ENCODE results near the gene ZXDC. TPM values are rescaled to one million over a fixed set of nuclear protein-coding genes. Genes with fewer than 3 reads are reported as not detected.

ZXDC gene
- total RNA-seq, 1 experiment from 2014 or later: 55.4 TPM

- Histone ChIP-seq H3K4me1 (replicated peaks; ENCODE audit: insufficient read depth) (no peaks in the 10 kb centered on the region), H3K36me3 (ENCODE audit: low read depth) (no peaks in the 10 kb centered on the region), H3K9me3 (ENCODE audit: insufficient read depth, low read depth) (no peaks in the 10 kb centered on the region), H3K4me2 (no peak overlapping the region), H2AFZ (no peak overlapping the region), H3K4me3 (no peak overlapping the region), H4K20me1 (ENCODE audit: insufficient read depth) (no peaks in the 10 kb centered on the region), H3F3A (ENCODE audit: insufficient read depth, low read depth) (no peaks in the 10 kb centered on the region), H3K27me3 (ENCODE audit: insufficient read depth, low read depth) (no peaks in the 10 kb centered on the region), H3K9me2 (ENCODE audit: insufficient read depth) (no peaks in the 10 kb centered on the region), H3K27ac (no peak overlapping the region), H3K79me2 (ENCODE audit: low read depth) (no peaks in the 10 kb centered on the region)
- intact Hi-C loops (cut with micrococcal nuclease; ENCODE audit: unreplicated experiment): no loop called here
- no peak for DNase-seq
- BruUV-seq (replicated peaks): no TSS peak
- TF ChIP-seq CTCF (conservative IDR thresholded peaks at IDR 0.05): no peak
- no peak for TF ChIP-seq EZH2 (IDR thresholded peaks at IDR 0.05; ENCODE audit: low read depth)
- ChIA-PET CTCF (interaction anchor here (0.5 to 0.6 kb wide), 2 partner anchors 858 to 1115 kb away, joined by 3 to 10 read pairs; no protein-coding TSS in a partner anchor), POLR2A (ENCODE audit: unreplicated experiment) (no interaction called here)
Observed at GRCh38 chr3:126433105-126433430, 42.6 kb downstream of the ZXDC start.

- Histone ChIP-seq H3K9me2 (ENCODE audit: insufficient read depth) (no peaks in the 10 kb centered on the region), H3K36me3 (ENCODE audit: low read depth) (no peaks in the 10 kb centered on the region), H3K27ac (no peak overlapping the region), H3F3A (ENCODE audit: insufficient read depth, low read depth) (no peaks in the 10 kb centered on the region), H2AFZ (no peak overlapping the region), H4K20me1 (ENCODE audit: insufficient read depth) (no peaks in the 10 kb centered on the region), H3K27me3 (ENCODE audit: insufficient read depth, low read depth) (no peaks in the 10 kb centered on the region), H3K79me2 (ENCODE audit: low read depth) (no peaks in the 10 kb centered on the region), H3K4me1 (replicated peaks; ENCODE audit: insufficient read depth) (no peaks in the 10 kb centered on the region), H3K4me2 (no peak overlapping the region), H3K4me3 (no peak overlapping the region), H3K9me3 (ENCODE audit: insufficient read depth, low read depth) (no peaks in the 10 kb centered on the region; the same call in 1 of the 2 replicates)
- TF ChIP-seq EZH2 (IDR thresholded peaks at IDR 0.05; ENCODE audit: low read depth): no peak
- TF ChIP-seq CTCF (conservative IDR thresholded peaks at IDR 0.05): no peak
- ChIA-PET POLR2A (ENCODE audit: unreplicated experiment) (no interaction called here), CTCF (interaction anchor here (0.5 kb wide), 1 partner anchor 1115 kb away, joined by 10 read pairs; no protein-coding TSS in a partner anchor)
- intact Hi-C loops (cut with micrococcal nuclease; ENCODE audit: unreplicated experiment): no loop called here
- DNase-seq: no peak
- BruUV-seq (replicated peaks): no TSS peak
Observed at GRCh38 chr3:126432361-126433104, 43.2 kb downstream of the ZXDC start.

- no peak overlapping the region for H3K4me3 ChIP-seq
- no peak for DNase-seq
- no peaks in the 10 kb centered on the region for H3K36me3 ChIP-seq (ENCODE audit: low read depth)
- CTCF ChIA-PET: no interaction called here
- intact Hi-C loops (cut with micrococcal nuclease; ENCODE audit: unreplicated experiment): no loop called here
- BruUV-seq (replicated peaks): no TSS peak
- H3K27me3 ChIP-seq (ENCODE audit: insufficient read depth, low read depth): no peaks in the 10 kb centered on the region
- H3K9me2 ChIP-seq (ENCODE audit: insufficient read depth): no peaks in the 10 kb centered on the region
- H2AFZ ChIP-seq: no peak overlapping the region
- no peaks in the 10 kb centered on the region for H4K20me1 ChIP-seq (ENCODE audit: insufficient read depth)
- no peak overlapping the region for H3K4me2 ChIP-seq
- H3F3A ChIP-seq (ENCODE audit: insufficient read depth, low read depth): no peaks in the 10 kb centered on the region
- no peaks in the 10 kb centered on the region; the same call in 1 of the 2 replicates for H3K9me3 ChIP-seq (ENCODE audit: insufficient read depth, low read depth)
- no peaks in the 10 kb centered on the region for H3K4me1 ChIP-seq (replicated peaks; ENCODE audit: insufficient read depth)
- H3K79me2 ChIP-seq (ENCODE audit: low read depth): no peaks in the 10 kb centered on the region
- no peak overlapping the region for H3K27ac ChIP-seq
- TF ChIP-seq EZH2 (IDR thresholded peaks at IDR 0.05; ENCODE audit: low read depth): no peak
- no peak for TF ChIP-seq CTCF (conservative IDR thresholded peaks at IDR 0.05)
- POLR2A ChIA-PET (ENCODE audit: unreplicated experiment): no interaction called here
Observed at GRCh38 chr3:126431103-126431534, 44.6 kb downstream of the ZXDC start.

All from PC-9 (cell line).